RWPE2 (cell line): ENCODE measurements around the gene MTLN.
"Not testable (repeated sequence)": the region's sequence is repeated elsewhere in the genome, so short reads cannot be mapped to it uniquely, and the experiment has no call there.

Source experiments
- ATAC-seq: fragments of 200-7000 bp; cut with Tn5 transposase; 3 replicates; pipeline ENCODE4 v1.9.1; 2021; ENCODE audit warnings: low read depth
- DNase-seq: peaks from one replicate; pipeline ENCODE4 v3.0.0-alpha.2; 2020; ENCODE audit warnings: low spot score
- H3K27ac ChIP-seq: fragments of 450-650 bp; 2 replicates; pipeline ENCODE4 v1.5.1; 2017; ENCODE audit warnings: mild to moderate bottlenecking; ENCODE audit not compliant: poor library complexity, severe bottlenecking
- H3K27me3 ChIP-seq: fragments of 250-450 bp; sonication (Bioruptor Pico); 2 replicates; pipeline ENCODE4 v1.5.1; 2021; ENCODE audit warnings: mild to moderate bottlenecking, moderate library complexity; ENCODE audit not compliant: insufficient read depth, poor library complexity, severe bottlenecking
- H3K36me3 ChIP-seq: fragments of 250-450 bp; sonication (Bioruptor Pico); 2 replicates; pipeline ENCODE4 v1.5.1; 2020; ENCODE audit warnings: low read depth, mild to moderate bottlenecking, moderate library complexity
- H3K4me1 ChIP-seq: fragments of 250-450 bp; sonication (Bioruptor Pico); 2 replicates; pipeline ENCODE4 v1.5.1; 2021; ENCODE audit warnings: mild to moderate bottlenecking, moderate library complexity; ENCODE audit not compliant: insufficient read depth, poor library complexity, severe bottlenecking
- H3K4me3 ChIP-seq: fragments of 250-450 bp; sonication (Bioruptor Pico); 2 replicates; pipeline ENCODE4 v1.5.1; 2021; ENCODE audit warnings: mild to moderate bottlenecking, moderate library complexity; ENCODE audit not compliant: severe bottlenecking
- H3K9me3 ChIP-seq: fragments of 250-450 bp; sonication (Bioruptor Pico); 2 replicates; pipeline ENCODE4 v1.5.1; 2021; ENCODE audit warnings: mild to moderate bottlenecking, moderate library complexity; ENCODE audit not compliant: severe bottlenecking
- TF ChIP-seq, protein P1 (sequence below): fragments of 450-650 bp; IDR thresholded peaks from one replicate; pipeline ENCODE4 v1.5.1; 2017; ENCODE audit warnings: mild to moderate bottlenecking, moderate library complexity; ENCODE audit not compliant: poor library complexity, severe bottlenecking

Gene MTLN

DNA sequence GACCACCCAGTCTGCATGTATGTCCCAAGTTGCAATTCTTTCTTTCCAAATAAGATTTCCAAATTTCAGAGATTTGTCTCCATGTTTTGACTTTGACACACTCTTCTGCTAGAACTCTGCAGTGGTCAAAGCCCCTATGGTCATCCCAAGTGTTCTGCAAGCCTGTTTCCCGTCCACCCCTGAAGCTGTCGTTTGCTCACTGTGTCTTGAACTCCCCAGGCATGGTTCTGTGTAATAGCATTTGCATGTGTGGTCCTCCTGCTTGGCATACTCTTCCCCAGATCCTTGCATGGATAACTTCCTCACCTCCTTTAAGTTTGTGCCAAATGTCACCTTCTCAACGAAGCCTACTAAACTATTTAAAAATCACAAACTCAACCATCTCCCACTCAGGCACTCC, 3.9 kb upstream of the MTLN start:
- no peak for DNase-seq

DNA sequence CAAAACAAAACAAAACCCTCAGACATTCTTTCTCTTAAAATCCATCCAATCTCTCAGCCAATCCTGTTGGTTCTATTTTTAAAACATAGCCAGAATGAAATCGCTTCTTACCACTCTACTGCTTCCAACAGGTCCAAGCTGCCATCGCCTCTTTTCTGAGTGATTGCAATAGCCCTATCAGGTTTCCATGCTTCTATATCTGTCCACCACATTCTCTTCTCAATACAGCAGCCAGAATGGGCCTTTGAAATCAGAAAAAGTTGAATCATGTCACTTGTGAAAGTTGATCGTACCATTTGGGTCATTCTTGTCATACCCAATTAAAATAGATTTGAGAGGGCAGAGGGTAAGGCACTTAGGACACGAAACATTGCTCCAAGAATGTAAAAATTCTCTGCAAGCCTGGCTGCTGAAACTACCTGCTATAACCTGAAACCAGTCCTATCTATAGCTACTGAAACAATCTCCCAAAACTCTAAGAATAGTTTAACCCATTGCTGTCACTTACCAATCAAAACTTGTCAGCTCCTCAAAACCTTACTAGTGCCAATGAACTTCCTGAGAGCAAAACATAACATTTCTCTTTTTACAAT, 3.3 kb upstream of the MTLN start:
- ATAC-seq, result no peak
- no peak overlapping the region for H3K27ac ChIP-seq
- H3K27me3 ChIP-seq, result no peaks in the 10 kb centered on the region

More for the DNA sequence above, 3.9 kb upstream of the MTLN start:
- TF ChIP-seq, protein P1, sequence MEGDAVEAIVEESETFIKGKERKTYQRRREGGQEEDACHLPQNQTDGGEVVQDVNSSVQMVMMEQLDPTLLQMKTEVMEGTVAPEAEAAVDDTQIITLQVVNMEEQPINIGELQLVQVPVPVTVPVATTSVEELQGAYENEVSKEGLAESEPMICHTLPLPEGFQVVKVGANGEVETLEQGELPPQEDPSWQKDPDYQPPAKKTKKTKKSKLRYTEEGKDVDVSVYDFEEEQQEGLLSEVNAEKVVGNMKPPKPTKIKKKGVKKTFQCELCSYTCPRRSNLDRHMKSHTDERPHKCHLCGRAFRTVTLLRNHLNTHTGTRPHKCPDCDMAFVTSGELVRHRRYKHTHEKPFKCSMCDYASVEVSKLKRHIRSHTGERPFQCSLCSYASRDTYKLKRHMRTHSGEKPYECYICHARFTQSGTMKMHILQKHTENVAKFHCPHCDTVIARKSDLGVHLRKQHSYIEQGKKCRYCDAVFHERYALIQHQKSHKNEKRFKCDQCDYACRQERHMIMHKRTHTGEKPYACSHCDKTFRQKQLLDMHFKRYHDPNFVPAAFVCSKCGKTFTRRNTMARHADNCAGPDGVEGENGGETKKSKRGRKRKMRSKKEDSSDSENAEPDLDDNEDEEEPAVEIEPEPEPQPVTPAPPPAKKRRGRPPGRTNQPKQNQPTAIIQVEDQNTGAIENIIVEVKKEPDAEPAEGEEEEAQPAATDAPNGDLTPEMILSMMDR, result no peak
- Histone ChIP-seq H3K9me3 (peaks cover 5% of the 10 kb centered on the region), H3K4me1 (peaks cover 10% of the 10 kb centered on the region), H3K36me3 (peaks cover 2% of the 10 kb centered on the region), H3K27ac (no peak overlapping the region), H3K4me3 (no peak overlapping the region), H3K27me3 (no peaks in the 10 kb centered on the region)
- ATAC-seq, result no peak

DNA sequence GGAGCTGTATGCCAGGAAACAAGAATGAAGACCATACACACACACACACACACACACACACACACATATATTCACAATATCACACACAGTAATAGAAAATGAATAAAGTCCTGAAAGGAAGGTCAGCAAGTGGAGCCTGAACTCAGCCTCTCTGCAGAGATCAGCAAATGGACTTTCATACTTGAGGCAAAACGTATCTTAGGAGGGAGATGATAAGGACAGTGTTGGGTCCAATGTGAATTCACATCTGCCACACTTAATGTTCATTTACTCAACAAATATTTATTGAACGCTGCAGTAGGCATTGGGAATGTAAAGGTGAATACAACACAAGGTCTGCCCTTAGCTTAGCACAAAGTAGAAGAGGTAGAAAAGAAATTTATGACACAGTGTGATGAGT, 2.7 kb upstream of the MTLN start:
- DNase-seq (no peak), ATAC-seq (no peak)
- Histone ChIP-seq H3K4me3 (no peak overlapping the region), H3K27ac (no peak overlapping the region), H3K9me3 (peaks cover 5% of the 10 kb centered on the region), H3K27me3 (no peaks in the 10 kb centered on the region), H3K4me1 (peaks cover 10% of the 10 kb centered on the region), H3K36me3 (peaks cover 13% of the 10 kb centered on the region)
- TF ChIP-seq, protein P1, result no peak

More for the DNA sequence above, 3.3 kb upstream of the MTLN start:
- no peak for DNase-seq
- H3K4me1 ChIP-seq, result peaks cover 10% of the 10 kb centered on the region
- peaks cover 5% of the 10 kb centered on the region for H3K9me3 ChIP-seq
- TF ChIP-seq, protein P1, result no peak
- no peak overlapping the region for H3K4me3 ChIP-seq
- H3K36me3 ChIP-seq, result peaks cover 7% of the 10 kb centered on the region

DNA sequence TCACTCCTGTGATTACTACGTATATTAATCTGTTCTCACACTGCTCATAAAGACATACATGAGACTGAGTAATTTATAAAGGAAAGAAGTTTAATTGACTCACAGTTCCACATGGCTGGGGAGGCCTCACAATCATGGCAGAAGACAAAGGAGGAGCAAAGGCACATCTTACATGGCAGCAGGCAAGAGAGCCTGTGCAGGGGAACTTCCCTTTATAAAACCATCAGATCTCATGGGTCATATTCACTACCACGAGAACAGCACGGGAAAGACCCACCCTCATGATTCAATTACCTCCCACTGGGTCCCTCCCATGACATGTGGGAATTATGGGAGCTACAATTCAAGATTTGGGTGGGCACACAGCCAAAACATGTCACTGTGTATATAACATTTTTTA, 1.2 kb upstream of the MTLN start:
- H3K4me1 ChIP-seq, ATAC-seq, H3K4me3 ChIP-seq, H3K9me3 ChIP-seq, H3K27ac ChIP-seq, H3K27me3 ChIP-seq, DNase-seq: not testable (repeated sequence)
- peaks cover 14% of the 10 kb centered on the region for H3K36me3 ChIP-seq

DNA sequence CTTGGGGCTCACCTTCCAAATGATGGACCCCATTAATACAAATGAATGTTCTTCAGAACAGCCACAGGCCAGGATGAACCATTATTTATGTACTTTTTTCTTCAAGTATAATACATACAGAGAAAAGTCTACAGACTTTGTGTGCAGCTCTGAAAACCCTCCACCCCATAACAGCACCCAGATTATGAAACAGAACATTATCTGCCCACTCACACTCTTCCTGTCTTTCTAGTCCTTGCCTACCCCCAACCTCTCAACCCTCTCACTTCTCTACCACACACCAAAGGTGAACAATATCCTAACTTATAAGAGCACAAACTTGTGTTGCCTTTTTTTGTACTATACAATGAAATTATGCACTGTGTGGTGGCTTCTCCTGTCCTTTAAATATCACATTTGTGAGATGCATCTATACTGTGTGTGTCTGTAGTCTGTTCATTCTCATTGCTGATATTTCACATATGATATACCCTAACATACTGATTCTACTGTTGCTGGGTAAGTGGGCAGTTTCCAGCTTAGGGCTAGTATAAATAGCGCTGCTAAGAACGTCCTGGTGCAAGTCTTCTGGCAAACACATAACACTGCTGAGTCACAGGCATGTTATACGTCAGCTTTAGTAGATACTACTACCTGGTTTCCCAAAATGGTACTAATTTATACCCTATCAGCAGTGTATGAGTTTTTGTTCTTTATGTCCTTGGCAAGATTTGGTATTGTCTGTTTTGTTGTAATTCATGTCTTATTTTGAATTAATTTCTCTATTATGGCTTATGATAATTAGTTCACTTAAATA, 6.5 kb downstream of the MTLN start:
- DNase-seq (no peak), ATAC-seq (peak; percentile 48; the same call in 2 of the 3 replicates)
- TF ChIP-seq, protein P1, result no peak
- no peak overlapping the region for H3K4me3 ChIP-seq
- H3K27me3 ChIP-seq, result no peaks in the 10 kb centered on the region
- no peaks in the 10 kb centered on the region for H3K9me3 ChIP-seq
- no peak overlapping the region for H3K27ac ChIP-seq
- H3K4me1 ChIP-seq, result peaks cover 13% of the 10 kb centered on the region
- H3K36me3 ChIP-seq, result peaks cover 9% of the 10 kb centered on the region
